Neural crest cell (in vitro differentiated cells): ENCODE measurements around the gene TERB2. TPM values are rescaled to one million over a fixed set of nuclear protein-coding genes. Genes with fewer than 3 reads are reported as not detected.
"Not testable (repeated sequence)": the region's sequence is repeated elsewhere in the genome, so short reads cannot be mapped to it uniquely, and the experiment has no call there.

Source experiments
- DNase-seq: peaks from one replicate; pipeline ENCODE4 v3.0.0; 2021; ENCODE audit warnings: low read depth, mixed read lengths, low spot score
- H3K27ac Mint-ChIP-seq: one replicate; pipeline ENCODE4 v1.8.0; 2021; ENCODE audit warnings: mild to moderate bottlenecking, mixed read lengths; ENCODE audit not compliant: unreplicated experiment
- H3K27me3 Mint-ChIP-seq: 2 replicates; pipeline ENCODE4 v1.8.0; 2021; ENCODE audit warnings: low read depth, mild to moderate bottlenecking, mixed read lengths
- H3K36me3 Mint-ChIP-seq: 2 replicates; pipeline ENCODE4 v1.8.0; 2021; ENCODE audit warnings: low read depth, mild to moderate bottlenecking, mixed read lengths
- H3K4me1 Mint-ChIP-seq: 2 replicates; pipeline ENCODE4 v1.8.0; 2021; ENCODE audit warnings: mixed read lengths
- H3K4me3 Mint-ChIP-seq: one replicate; pipeline ENCODE4 v1.8.0; 2021; ENCODE audit warnings: mild to moderate bottlenecking, mixed read lengths
- H3K9me3 Mint-ChIP-seq: 2 replicates; pipeline ENCODE4 v1.8.0; 2021; ENCODE audit warnings: mixed read lengths
- CTCF ChIP-seq: fragments of 200-600 bp; sonication (generic); conservative IDR thresholded peaks from 2 replicates; pipeline ENCODE4 v1.5.0; 2021; ENCODE audit warnings: antibody characterized with exemption, mild to moderate bottlenecking
- total RNA-seq: library from RNA; stranded (reverse); gene quantifications from 2 replicates; pipeline ENCODE4 v1.2.1, GENCODE V29; 2021

TERB2 gene
- total RNA-seq, 1 donor from 2014 or later = not detected

DNA sequence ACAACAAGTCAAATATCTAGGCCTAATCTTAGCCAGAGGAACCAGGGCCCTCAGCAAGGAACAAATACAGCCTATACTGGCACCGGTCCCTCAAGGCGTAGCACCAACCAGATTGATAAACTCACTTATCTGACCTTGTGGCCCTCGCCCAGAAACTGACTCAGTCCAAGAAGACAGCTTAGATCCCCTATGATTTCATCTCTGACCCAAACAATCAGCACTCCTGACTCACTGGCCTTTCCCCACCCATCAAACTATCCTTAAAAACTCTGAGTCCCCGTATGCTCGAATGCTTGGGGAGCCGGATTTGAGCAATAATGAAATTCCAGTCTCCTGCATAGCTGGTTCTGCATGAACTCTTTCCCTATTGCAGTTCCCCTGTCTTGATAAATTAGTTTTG, 64.9 kb downstream of the TERB2 start:
- H3K4me3 Mint-ChIP-seq = peak overlapping the region; percentile 76
- peaks cover 4% of the 10 kb centered on the region for H3K9me3 Mint-ChIP-seq
- no peak for TF ChIP-seq CTCF
- peaks cover 23% of the 10 kb centered on the region for H3K4me1 Mint-ChIP-seq
- DNase-seq = no peak
- H3K36me3 Mint-ChIP-seq = peaks cover 3% of the 10 kb centered on the region
- peaks cover 31% of the 10 kb centered on the region for H3K27me3 Mint-ChIP-seq
- no peak overlapping the region for H3K27ac Mint-ChIP-seq

GRCh38 chr15:45022871-45023658, 66.6 kb downstream of the TERB2 start, which contains the start of gene SORD:
Gene SORD, plus strand, starts transcription at chr15:45023195. Its CDS starts 89 bp downstream, at chr15:45023284.
- Mint-ChIP-seq H3K4me3 (peak within 1 kb of the TSS; percentile 92), H3K27ac (peak within 1 kb of the TSS; percentile 88), H3K4me1 (peaks cover 37% of the 10 kb centered on the region), H3K9me3 (no peaks in the 10 kb centered on the region), H3K27me3 (peaks cover 20% of the 10 kb centered on the region), H3K36me3 (peaks cover 10% of the 10 kb centered on the region)
- TF ChIP-seq CTCF = no peak
- peak; percentile 96 for DNase-seq

DNA sequence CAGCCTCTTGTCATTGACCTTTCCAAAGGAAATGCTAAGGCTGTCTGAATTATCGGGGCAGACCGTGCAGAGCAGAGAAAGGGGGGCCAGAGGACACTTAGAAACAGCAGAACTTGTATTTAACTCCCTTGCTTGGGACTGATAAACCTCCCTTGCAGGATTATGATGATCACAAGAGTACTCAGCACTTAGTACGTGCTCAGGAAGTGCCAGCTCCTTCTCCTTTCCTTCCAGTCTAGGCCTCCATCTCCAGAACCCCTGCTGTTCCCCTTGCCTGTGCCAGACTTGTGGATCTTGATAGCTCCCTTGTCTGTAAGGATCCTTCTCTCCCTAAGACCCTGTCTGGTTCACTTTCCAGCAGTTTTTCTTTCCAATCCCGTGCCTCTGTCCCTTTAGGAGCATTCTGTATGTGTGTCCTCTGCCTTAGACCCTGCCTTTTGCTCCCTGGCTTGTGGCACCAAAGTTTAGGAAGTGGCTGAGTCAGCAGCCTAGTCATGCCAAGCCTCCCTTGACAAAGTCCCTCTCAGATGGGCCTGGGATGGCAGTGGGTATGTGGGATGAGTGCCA, 67.3 kb downstream of the TERB2 start:
- H3K27me3 Mint-ChIP-seq = peaks cover 13% of the 10 kb centered on the region
- H3K36me3 Mint-ChIP-seq = peaks cover 11% of the 10 kb centered on the region
- DNase-seq = no peak
- TF ChIP-seq CTCF = no peak
- peak overlapping the region; percentile 88 for H3K27ac Mint-ChIP-seq
- peak overlapping the region; percentile 92 for H3K4me3 Mint-ChIP-seq
- H3K9me3 Mint-ChIP-seq = no peaks in the 10 kb centered on the region
- peaks cover 37% of the 10 kb centered on the region for H3K4me1 Mint-ChIP-seq

DNA sequence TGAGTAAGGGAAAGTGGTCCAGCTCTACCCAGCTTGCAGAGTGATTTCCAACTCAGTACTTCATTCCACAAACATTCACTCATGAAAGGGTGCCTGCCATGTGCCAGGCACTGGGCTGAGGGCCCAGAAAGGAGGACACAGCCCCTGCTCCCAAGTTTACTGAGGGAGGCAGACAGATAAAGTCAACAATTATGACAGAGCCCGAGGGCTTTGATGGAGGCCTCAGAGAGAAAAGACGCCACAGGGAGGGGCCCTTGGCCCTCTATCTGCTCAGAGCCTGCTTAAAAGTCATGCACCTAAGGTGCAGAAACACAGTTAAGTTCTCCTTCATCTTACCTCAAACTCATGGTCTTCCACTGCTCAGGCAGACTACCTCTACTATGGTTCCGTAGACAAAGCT, 68.2 kb downstream of the TERB2 start:
- peaks cover 18% of the 10 kb centered on the region for H3K36me3 Mint-ChIP-seq
- not testable (repeated sequence) for H3K27me3 Mint-ChIP-seq, DNase-seq, H3K27ac Mint-ChIP-seq, H3K9me3 Mint-ChIP-seq
- H3K4me1 Mint-ChIP-seq = peaks cover 37% of the 10 kb centered on the region
- H3K4me3 Mint-ChIP-seq = peak overlapping the region; percentile 62

DNA sequence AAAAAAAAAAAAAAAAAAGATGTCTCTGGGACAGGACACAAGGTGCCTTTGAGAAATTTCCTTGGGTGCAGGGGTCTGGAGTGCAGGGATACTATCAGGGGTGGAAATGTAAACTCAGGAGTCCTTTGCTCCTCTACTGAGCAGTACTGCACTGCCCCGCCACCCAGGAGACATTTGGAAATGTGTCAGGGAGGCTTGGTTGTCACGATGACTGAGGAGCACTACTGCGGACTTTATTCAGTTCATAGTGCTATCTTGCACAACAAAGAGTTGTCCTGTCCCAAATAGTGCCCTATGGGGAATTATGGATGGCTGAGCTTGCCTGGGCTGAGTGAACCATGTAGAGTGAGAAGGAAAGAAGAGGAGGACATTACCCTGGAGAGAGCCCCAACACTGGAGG, 69.1 kb downstream of the TERB2 start:
- not testable (repeated sequence) for H3K27me3 Mint-ChIP-seq, DNase-seq, H3K9me3 Mint-ChIP-seq
- H3K27ac Mint-ChIP-seq = peak overlapping the region; percentile 27
- peak overlapping the region; percentile 74 for H3K4me3 Mint-ChIP-seq
- H3K4me1 Mint-ChIP-seq = peaks cover 37% of the 10 kb centered on the region
- peaks cover 28% of the 10 kb centered on the region for H3K36me3 Mint-ChIP-seq

DNA sequence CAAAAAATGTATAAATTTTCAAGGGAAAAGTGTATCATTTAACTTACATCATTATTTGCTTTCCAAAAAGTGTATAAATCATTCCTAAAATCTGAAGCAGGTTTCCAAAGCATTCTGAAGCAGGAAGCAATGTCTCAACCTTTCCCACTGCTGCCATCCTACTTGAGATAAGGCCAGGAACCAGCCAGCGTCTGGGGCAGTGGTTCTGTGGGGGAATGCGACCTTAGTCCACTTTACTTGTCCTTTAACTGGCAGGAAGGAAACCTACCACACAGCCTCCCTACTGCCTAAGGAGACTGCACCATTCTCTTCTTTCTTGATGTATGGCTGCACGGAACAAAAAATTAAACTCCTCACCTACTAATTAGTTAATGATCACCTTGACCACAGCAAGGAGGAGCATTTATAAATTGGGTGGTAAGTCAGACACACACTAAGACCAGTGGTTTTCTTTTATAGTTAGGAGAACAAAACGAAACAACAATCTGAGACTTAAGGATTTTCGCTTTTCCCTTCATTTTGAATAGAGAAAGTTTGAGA, 70.2 kb downstream of the TERB2 start:
- peaks cover 35% of the 10 kb centered on the region for H3K36me3 Mint-ChIP-seq
- H3K4me3 Mint-ChIP-seq = peak overlapping the region; percentile 61
- no peaks in the 10 kb centered on the region for H3K27me3 Mint-ChIP-seq
- H3K4me1 Mint-ChIP-seq = peaks cover 37% of the 10 kb centered on the region
- no peak for TF ChIP-seq CTCF
- H3K27ac Mint-ChIP-seq = peak overlapping the region; percentile 86
- H3K9me3 Mint-ChIP-seq = peaks cover 4% of the 10 kb centered on the region
- no peak for DNase-seq
